Right lobe of liver (tissue), 6 donors: ENCODE results near the gene LMBRD1. TPM values are rescaled to one million over a fixed set of nuclear protein-coding genes. Genes with fewer than 3 reads are reported as not detected.

Experiments used
- ATAC-seq, 4 donors: fragments of 200-7000 bp; cut with Tn5 transposase; one replicate each; pipeline ENCODE4 v1.9.1; 2020; ENCODE audit warnings: mild to moderate bottlenecking in 4 of 4, moderate library complexity in 4 of 4
- DNase-seq, 3 donors: peaks; one replicate each; pipeline ENCODE4 v3.0.0-alpha.2; 2020
- H3K27ac ChIP-seq, 3 donors: fragments of 200-600 bp; one replicate each; pipeline ENCODE4 v1.8.0; 2022
- H3K27me3 ChIP-seq, 2 donors: fragments of 200-600 bp; one replicate each; pipeline ENCODE4 v1.8.0; 2022
- H3K36me3 ChIP-seq, 4 donors: fragments of 200-600 bp; sonication (generic) in 1 of 4; one replicate each; pipeline versions ENCODE4 v1.5.1 to v1.8.0; 2017 to 2022; ENCODE audit warnings: control low read depth in 1 of 4
- H3K4me1 ChIP-seq, 4 donors: fragments of 200-600 bp; sonication (generic) in 1 of 4; one replicate each; pipeline versions ENCODE4 v1.5.1 to v1.8.0; 2017 to 2022; ENCODE audit warnings: control low read depth in 1 of 4
- H3K4me3 ChIP-seq, 3 donors: fragments of 200-600 bp; one replicate each; pipeline ENCODE4 v1.8.0; 2022
- H3K9me3 ChIP-seq, 4 donors: fragments of 200-600 bp; sonication (generic) in 1 of 4; one replicate each; pipeline versions ENCODE4 v1.5.1 to v1.8.0; 2017 to 2022; ENCODE audit warnings: control low read depth in 1 of 4
- CTCF ChIP-seq, 4 donors: fragments of 200-600 bp in 3 of 4; fragments of 450-650 bp in 1 of 4; IDR thresholded peaks; one replicate each; pipeline versions ENCODE4 v1.5.1 to v1.8.0; 2016 to 2022; ENCODE audit warnings: antibody characterized with exemption in 4 of 4, mild to moderate bottlenecking in 2 of 4
- POLR2A ChIP-seq: fragments of 450-650 bp; IDR thresholded peaks from one replicate; pipeline ENCODE4 v1.6.1; 2017; ENCODE audit warnings: antibody characterized with exemption, mild to moderate bottlenecking
- WGBS: methylation state at CpG from one replicate; pipeline ENCODE4 v1.1.6; 2018; ENCODE audit warnings: low coverage, low lambda C conversion rate; ENCODE audit not compliant: insufficient coverage; ENCODE audit errors: missing lambda C conversion rate; 5-methylcytosine and 5-hydroxymethylcytosine counted together
- intact Hi-C, 2 donors: fragments of 100-400 bp; cut with DNase I; formaldehyde crosslinking; loops; one replicate each; pipeline versions ENCODE4 v1.11.2 to v1.14.1; 2022
- total RNA-seq, 6 experiments: library from RNA; depleted of rRNA in 2 of 6; stranded (reverse); fragments of >200 nt in 2 of 6; fragmentation: NEBNext Ultra II Directional in 3 of 6; extraction: Animal tissue kit (Norgen Biotek cat#: 25700) in 3 of 6; gene quantifications; one replicate each; pipeline versions ENCODE4 v1.1.0 to v1.2.4, GENCODE V29; 2016 to 2023
- donor health status: DM: no; HTN: yes; CAD: no.
- donor health status: DM: no; HTN: no; CAD: no.
- donor health status: DM: no; HTN: no; CAD: no.
- donor health status: DM: no; HTN: yes; CAD: no.
- donor health status: DM: no; HTN: yes; CAD: no.

LMBRD1 gene
- total RNA-seq, 6 experiments from 2014 or later, result 37.9 to 57.7 (median 50.2) TPM

GRCh38 chr6:69775585-69775849 is 21.3 kb downstream of the LMBRD1 start:
- 100% methylated on average over 1 of the region's 1 CpG for WGBS
- no peaks in the 10 kb centered on the region for H3K4me1 ChIP-seq
- H3K4me3 ChIP-seq, result no peak overlapping the region
- TF ChIP-seq POLR2A, result no peak
- TF ChIP-seq CTCF (IDR thresholded peaks at IDR 0.05), result no peak
- no peak for ATAC-seq
- no peaks in the 10 kb centered on the region for H3K9me3 ChIP-seq
- no peaks in the 10 kb centered on the region for H3K36me3 ChIP-seq
- DNase-seq, result no peak
- intact Hi-C loops, result no loop called here
- H3K27me3 ChIP-seq, result no peaks in the 10 kb centered on the region
- H3K27ac ChIP-seq, result no peak overlapping the region

- Histone ChIP-seq H3K9me3 (no peaks in the 10 kb centered on the region), H3K4me1 (no peaks in the 10 kb centered on the region), H3K27ac (no peak overlapping the region), H3K36me3 (no peaks in the 10 kb centered on the region), H3K27me3 (no peaks in the 10 kb centered on the region), H3K4me3 (no peak overlapping the region)
- intact Hi-C loops, result no loop called here
- 85% methylated on average over 3 of the region's 4 CpGs for WGBS
- no peak for DNase-seq
- TF ChIP-seq POLR2A (no peak), CTCF (IDR thresholded peaks at IDR 0.05) (no peak)
- no peak for ATAC-seq
Observed at GRCh38 chr6:69774740-69775584, 21.8 kb downstream of the LMBRD1 start.

GRCh38 chr6:69771158-69771906 is 25.5 kb downstream of the LMBRD1 start:
- Histone ChIP-seq H3K27ac (no peak overlapping the region), H3K4me3 (no peak overlapping the region), H3K4me1 (peaks cover 0 to 3% (median 0%) of the 10 kb centered on the region in 4 donors), H3K9me3 (no peaks in the 10 kb centered on the region), H3K36me3 (no peaks in the 10 kb centered on the region), H3K27me3 (no peaks in the 10 kb centered on the region)
- no peak for TF ChIP-seq POLR2A
- DNase-seq, result no peak
- intact Hi-C loops, result no loop called here
- no peak for ATAC-seq
- WGBS, result 79% methylated on average over 5 of the region's 5 CpGs

- DNase-seq (no peak), ATAC-seq (no peak)
- Histone ChIP-seq H3K9me3 (no peaks in the 10 kb centered on the region), H3K27ac (no peak overlapping the region), H3K27me3 (no peaks in the 10 kb centered on the region), H3K4me3 (no peak overlapping the region), H3K4me1 (peaks cover 0 to 3% (median 0%) of the 10 kb centered on the region in 4 donors), H3K36me3 (no peaks in the 10 kb centered on the region)
- intact Hi-C loops, result no loop called here
- TF ChIP-seq POLR2A (no peak), CTCF (IDR thresholded peaks at IDR 0.05) (peak; percentile 5 to 31 (median 24))
Observed at GRCh38 chr6:69768664-69769063, 28.1 kb downstream of the LMBRD1 start.

GRCh38 chr6:69763763-69764162 is 33.0 kb downstream of the LMBRD1 start:
- H3K4me1 ChIP-seq, result peaks cover 0 to 3% (median 0%) of the 10 kb centered on the region in 4 donors
- H3K27ac ChIP-seq, result no peak overlapping the region
- 60% methylated on average over 3 of the region's 3 CpGs for WGBS
- H3K27me3 ChIP-seq, result no peaks in the 10 kb centered on the region
- ATAC-seq (peak in 1 of 4 donors; percentile 46), DNase-seq (no peak)
- TF ChIP-seq POLR2A, result no peak
- H3K9me3 ChIP-seq, result no peaks in the 10 kb centered on the region
- no peak overlapping the region for H3K4me3 ChIP-seq
- intact Hi-C loops, result no loop called here
- no peaks in the 10 kb centered on the region for H3K36me3 ChIP-seq
